ENCODE results near the gene RUNX1.

RUNX1 gene

GRCh38 chr21:35037384-35037765, 11.7 kb downstream of the RUNX1 start:
- no peak for TF ChIP-seq POLR2A (IDR thresholded peaks at IDR 0.05; ENCODE audit: low read depth, low read length)
- no peak for DNase-seq (ENCODE audit: insufficient read length, low spot score)
- FAIRE-seq: no peak

GRCh38 chr21:35036465-35037383, 12.4 kb downstream of the RUNX1 start:
- no peak for TF ChIP-seq POLR2A (IDR thresholded peaks at IDR 0.05; ENCODE audit: low read depth, low read length)
- DNase-seq (ENCODE audit: insufficient read length, low spot score) (no peak), FAIRE-seq (no peak)

GRCh38 chr21:35035581-35035980, 13.5 kb downstream of the RUNX1 start:
- FAIRE-seq: no peak
- DNase-seq (ENCODE audit: insufficient read length, low spot score): no peak
- no peak for TF ChIP-seq POLR2A (IDR thresholded peaks at IDR 0.05; ENCODE audit: low read depth, low read length)

- FAIRE-seq: no peak
- no peak for TF ChIP-seq POLR2A (IDR thresholded peaks at IDR 0.05; ENCODE audit: low read depth, low read length)
- no peak for DNase-seq (ENCODE audit: insufficient read length, low spot score)
These were observed 14.0 kb downstream of the RUNX1 start for GRCh38 chr21:35035116-35035515.

GRCh38 chr21:35034203-35034926, 14.7 kb downstream of the RUNX1 start:
- no peak for FAIRE-seq
- no peak for TF ChIP-seq POLR2A (IDR thresholded peaks at IDR 0.05; ENCODE audit: low read depth, low read length)
- no peak for DNase-seq (ENCODE audit: insufficient read length, low spot score)

- FAIRE-seq: no peak
- DNase-seq (ENCODE audit: insufficient read length, low spot score): no peak
These were observed 16.4 kb downstream of the RUNX1 start for GRCh38 chr21:35032474-35033263.

GRCh38 chr21:35028451-35028978, 20.6 kb downstream of the RUNX1 start:
- TF ChIP-seq POLR2A (IDR thresholded peaks at IDR 0.05; ENCODE audit: low read depth, low read length): no peak
- DNase-seq (ENCODE audit: insufficient read length, low spot score): no peak
- no peak for FAIRE-seq

More at GRCh38 chr21:35032474-35033263, 16.4 kb downstream of the RUNX1 start:
- no peak for TF ChIP-seq POLR2A (IDR thresholded peaks at IDR 0.05; ENCODE audit: low read depth, low read length)

GRCh38 chr21:35027563-35028450, 21.3 kb downstream of the RUNX1 start:
- no peak for TF ChIP-seq POLR2A (IDR thresholded peaks at IDR 0.05; ENCODE audit: low read depth, low read length)
- no peak for DNase-seq (ENCODE audit: insufficient read length, low spot score)
- no peak for FAIRE-seq

- FAIRE-seq: no peak
- TF ChIP-seq POLR2A (IDR thresholded peaks at IDR 0.05; ENCODE audit: low read depth, low read length): no peak
- peak; percentile 27 for DNase-seq (ENCODE audit: insufficient read length, low spot score)
These were observed 22.2 kb downstream of the RUNX1 start for GRCh38 chr21:35026617-35027562.

GRCh38 chr21:35026153-35026500, 23.0 kb downstream of the RUNX1 start:
- FAIRE-seq: no peak
- TF ChIP-seq POLR2A (IDR thresholded peaks at IDR 0.05; ENCODE audit: low read depth, low read length): no peak
- no peak for DNase-seq (ENCODE audit: insufficient read length, low spot score)

GRCh38 chr21:35025206-35026152, 23.6 kb downstream of the RUNX1 start:
- DNase-seq (ENCODE audit: insufficient read length, low spot score) (no peak), FAIRE-seq (no peak)
- no peak for TF ChIP-seq POLR2A (IDR thresholded peaks at IDR 0.05; ENCODE audit: low read depth, low read length)
